H7 (cell line): ENCODE measurements around the gene EXD3. TPM values are rescaled to one million over a fixed set of nuclear protein-coding genes. Genes with fewer than 3 reads are reported as not detected.

Experiments
- DNase-seq: peaks from one replicate; pipeline ENCODE4 v3.0.0; 2012
- H3K27me3 ChIP-seq: 2 replicates; pipeline ENCODE4 v1.6.0; 2011; ENCODE audit warnings: mild to moderate bottlenecking, low read length; ENCODE audit not compliant: control insufficient read depth, insufficient read depth
- H3K36me3 ChIP-seq: replicated peaks from 2 replicates; pipeline ENCODE4 v1.5.1; 2011; ENCODE audit warnings: low read length; ENCODE audit not compliant: control insufficient read depth, insufficient read depth
- H3K4me3 ChIP-seq: 2 replicates; pipeline ENCODE4 v1.5.1; 2011; ENCODE audit warnings: low read depth, mild to moderate bottlenecking, control low read depth, low read length, moderate library complexity; ENCODE audit not compliant: insufficient read depth
- total RNA-seq: library from RNA; depleted of rRNA; stranded (reverse); fragments of >200 nt; shearing (Covaris generic); gene quantifications from 2 replicates; pipeline ENCODE4 v1.2.3, GENCODE V29; 2014

Gene EXD3
- total RNA-seq, 1 experiment from 2014 or later, result 7.0 TPM

DNA sequence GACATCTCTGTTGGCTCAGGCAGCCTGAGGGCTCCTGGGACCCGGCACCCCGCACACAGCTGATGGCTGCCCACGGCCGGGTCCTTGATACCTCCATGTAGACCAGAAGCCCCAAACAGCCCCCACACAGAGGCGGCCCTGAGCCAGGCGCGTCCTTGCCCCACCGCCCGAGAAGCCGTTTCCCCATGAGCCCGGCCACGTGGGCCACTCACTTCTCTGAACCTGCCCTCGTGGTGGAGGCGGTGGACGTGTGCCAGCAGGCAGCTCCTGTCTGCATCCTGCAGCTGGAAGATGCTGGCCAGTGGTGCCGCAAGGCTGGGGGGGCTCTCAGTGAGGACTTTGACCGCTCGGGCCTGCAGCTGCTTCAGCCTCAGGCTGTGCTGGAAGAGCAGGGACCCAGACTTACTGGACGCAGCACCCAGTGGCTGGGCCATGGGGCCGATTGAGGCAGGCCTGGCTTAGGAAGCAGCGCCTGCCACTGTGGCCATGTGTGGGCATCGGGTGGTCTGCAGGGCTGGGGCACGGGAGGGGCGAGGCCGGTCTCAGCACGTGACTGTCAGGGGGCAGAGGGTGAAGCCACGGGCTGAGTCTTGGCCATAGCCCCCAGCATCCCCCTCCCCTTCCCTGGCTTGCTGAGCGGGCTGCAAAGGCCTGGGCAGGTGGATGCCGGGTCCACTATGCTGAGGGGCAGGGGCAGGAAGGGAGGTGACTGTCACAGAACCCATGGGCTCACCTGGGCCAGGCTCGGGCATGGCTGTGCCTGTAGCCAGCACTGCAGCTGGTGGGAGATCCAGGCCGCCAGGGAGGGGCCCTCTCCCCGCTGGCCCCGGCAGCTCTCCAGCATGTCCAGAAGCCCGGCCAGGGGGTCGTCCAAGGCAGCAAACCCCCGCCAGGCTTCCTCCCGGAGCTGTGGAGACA is 50.0 kb downstream of the EXD3 start:
- no peak overlapping the region for H3K4me3 ChIP-seq
- H3K36me3 ChIP-seq, result no peaks in the 10 kb centered on the region; the same call in 1 of the 2 replicates
- no peaks in the 10 kb centered on the region for H3K27me3 ChIP-seq
- no peak for DNase-seq

DNA sequence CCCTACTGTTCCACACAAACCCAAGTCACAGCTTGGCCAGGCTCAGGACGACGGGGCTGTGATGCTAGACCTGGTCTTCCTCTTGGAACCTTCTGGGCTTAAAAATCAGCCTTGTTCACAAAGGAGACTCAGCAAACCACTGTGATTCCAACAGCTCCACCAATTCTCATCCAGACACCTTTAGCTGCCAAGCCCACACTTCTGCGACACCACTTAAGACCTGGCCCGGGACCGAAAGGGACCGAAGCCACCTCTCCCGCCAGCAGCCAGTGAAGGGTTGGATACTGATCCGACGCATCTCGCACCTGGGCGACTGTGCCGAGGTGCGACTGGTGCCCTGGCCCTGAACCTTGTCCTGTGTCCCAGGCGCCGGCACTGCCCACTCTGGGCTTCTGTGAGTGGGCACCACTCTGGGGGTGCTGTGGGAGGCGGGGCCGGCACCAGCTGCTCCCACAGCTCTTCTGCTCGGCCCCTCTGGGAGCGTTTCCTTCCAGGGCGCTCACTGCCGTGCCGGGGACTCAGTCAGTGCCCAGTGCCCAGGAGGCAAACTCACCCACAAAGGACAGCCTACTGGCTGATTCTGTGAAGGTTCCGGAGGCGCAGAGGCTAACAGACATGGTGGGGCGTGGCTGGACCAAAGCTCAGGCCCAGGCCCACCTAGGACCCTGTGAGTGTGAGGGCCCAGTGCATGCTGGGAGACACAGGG is 50.9 kb downstream of the EXD3 start:
- H3K27me3 ChIP-seq, result no peaks in the 10 kb centered on the region
- no peak overlapping the region for H3K4me3 ChIP-seq
- H3K36me3 ChIP-seq, result no peaks in the 10 kb centered on the region; the same call in 1 of the 2 replicates
- no peak for DNase-seq

DNA sequence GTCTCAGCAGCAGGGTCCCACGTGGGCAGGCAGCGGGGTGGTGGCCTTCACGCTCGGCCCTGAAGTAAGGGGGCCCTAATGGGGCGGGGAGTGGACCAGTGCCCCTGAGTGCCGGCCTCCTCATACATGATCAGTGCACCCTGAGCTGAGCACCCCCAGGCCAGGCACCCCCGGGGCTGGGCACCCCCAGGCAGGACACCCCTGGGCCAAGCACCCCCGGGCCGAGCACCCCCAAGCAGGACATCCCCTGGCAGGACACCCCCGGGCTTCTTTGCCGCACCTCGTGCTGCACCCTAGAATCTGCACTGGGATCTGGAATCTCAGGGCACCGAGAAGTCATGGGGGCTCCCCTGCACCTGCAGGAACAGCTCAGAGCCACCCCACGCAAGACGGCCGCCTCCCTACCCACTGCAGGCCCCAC is 51.4 kb downstream of the EXD3 start:
- no peaks in the 10 kb centered on the region for H3K27me3 ChIP-seq
- no peak for DNase-seq
- no peak overlapping the region for H3K4me3 ChIP-seq
- no peaks in the 10 kb centered on the region; the same call in 1 of the 2 replicates for H3K36me3 ChIP-seq

DNA sequence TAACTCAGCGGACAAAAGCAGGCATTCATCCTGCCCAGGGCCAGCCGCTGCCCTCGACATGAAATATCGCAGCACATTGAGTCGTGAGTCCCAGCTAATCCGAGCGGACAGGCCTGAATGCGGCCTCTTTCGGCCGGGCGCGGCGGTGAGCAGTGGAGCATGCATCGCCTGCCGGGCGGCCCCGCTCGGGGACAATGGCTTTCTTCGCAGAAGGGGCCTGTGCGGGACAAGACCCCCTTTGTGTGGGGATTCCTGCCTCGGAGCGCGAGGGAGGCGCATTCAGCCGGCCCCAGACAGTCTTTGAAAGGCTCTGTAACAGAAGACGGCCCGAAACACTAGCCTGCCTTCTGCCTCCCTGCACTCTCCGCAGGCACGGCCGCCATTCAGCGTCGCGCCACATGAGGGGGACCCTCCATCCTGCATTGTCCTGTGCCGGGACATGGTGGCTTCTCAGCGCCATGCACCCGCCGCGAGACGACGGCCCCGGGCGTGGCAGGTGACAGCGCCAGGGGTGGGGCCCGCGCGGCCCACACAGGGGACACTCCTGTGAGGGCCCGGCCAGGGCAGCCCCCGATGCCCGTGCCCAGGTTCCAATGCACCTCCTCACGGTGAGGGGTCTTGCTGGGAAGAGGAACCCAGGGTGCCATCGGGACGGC is 52.0 kb downstream of the EXD3 start:
- DNase-seq, result no peak
- H3K36me3 ChIP-seq, result no peaks in the 10 kb centered on the region; the same call in 1 of the 2 replicates
- no peaks in the 10 kb centered on the region for H3K27me3 ChIP-seq
- no peak overlapping the region for H3K4me3 ChIP-seq

DNA sequence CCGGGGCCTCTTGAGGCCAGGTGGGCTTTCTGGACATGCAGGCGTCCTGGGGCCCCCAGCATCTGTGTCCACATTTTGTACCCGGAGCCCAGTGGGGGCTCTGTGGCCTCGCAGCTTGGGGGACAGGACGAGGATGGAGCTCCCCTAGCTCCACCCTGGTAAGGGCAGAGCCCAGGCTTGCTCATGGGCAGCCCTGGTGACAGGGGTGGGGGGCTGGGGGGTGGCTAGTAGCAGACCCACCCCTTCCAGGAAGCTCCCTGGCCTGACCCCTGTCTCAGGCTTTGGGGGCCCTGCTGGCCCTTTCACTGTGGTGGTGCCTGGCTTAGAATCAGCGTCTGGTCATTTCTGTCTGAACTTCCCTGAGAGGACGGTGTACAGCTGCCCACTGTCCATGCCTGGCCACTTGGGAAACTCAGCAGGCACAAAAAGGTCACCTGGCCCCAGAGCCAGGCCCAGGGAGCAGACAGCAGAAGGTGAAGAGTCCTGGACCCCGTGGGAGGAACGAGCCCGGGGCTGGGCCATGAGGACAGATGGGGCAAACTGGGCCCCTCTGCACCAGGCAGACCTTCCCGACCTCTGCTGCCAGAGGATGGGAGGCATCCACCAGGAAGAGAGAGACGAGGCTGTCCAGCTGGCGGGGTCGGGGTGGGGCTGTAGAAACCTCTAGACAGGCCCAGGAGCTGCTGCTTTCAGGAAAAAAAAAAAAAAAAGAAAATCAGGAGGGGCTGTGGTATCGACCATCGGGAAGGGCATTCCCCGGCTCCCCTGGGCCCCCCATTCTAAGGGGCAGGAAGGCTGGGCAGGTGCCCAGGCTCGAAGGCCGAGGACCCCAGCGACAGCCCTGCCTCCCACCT is 52.8 kb downstream of the EXD3 start:
- H3K27me3 ChIP-seq, result no peaks in the 10 kb centered on the region
- no peak for DNase-seq
- H3K4me3 ChIP-seq, result no peak overlapping the region
- no peaks in the 10 kb centered on the region; the same call in 1 of the 2 replicates for H3K36me3 ChIP-seq

DNA sequence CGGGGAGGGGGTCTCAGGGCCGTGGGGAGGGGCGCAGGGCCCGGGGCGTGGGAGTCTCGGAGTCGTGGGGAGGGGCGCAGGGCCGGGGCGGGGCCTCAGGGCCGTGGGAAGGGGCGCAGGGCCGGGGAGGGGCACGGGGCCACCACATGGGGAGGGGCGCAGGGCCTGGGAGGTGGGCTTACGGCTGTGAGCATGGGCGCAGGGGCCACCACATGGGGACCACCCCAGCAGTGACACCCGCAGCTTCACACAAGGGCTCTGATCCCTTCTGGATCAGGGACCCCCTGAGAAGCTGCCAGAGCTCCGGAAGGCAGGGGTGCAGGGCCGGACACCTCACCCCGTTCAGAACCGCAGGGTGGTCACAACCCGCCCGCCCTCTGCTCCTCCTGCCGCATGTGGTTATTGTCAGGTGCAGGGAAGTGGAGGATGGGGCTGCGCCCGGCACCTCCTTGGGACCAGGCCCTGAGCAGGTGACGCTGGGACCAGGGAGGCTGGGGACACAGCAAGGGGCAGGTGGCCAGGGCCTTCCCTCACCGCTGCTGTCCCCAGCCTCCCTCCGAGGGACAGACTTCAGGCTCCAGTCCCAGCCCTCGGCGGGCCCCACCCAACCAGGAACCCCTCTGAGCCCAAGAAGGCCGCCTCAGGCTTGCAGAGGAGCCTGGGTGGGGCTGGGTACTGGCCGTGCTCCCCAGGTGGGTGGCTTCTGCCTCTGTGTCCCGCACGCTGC is 53.7 kb downstream of the EXD3 start:
- DNase-seq, result no peak
- no peak overlapping the region for H3K4me3 ChIP-seq
- no peaks in the 10 kb centered on the region; the same call in 1 of the 2 replicates for H3K36me3 ChIP-seq
- H3K27me3 ChIP-seq, result no peaks in the 10 kb centered on the region

DNA sequence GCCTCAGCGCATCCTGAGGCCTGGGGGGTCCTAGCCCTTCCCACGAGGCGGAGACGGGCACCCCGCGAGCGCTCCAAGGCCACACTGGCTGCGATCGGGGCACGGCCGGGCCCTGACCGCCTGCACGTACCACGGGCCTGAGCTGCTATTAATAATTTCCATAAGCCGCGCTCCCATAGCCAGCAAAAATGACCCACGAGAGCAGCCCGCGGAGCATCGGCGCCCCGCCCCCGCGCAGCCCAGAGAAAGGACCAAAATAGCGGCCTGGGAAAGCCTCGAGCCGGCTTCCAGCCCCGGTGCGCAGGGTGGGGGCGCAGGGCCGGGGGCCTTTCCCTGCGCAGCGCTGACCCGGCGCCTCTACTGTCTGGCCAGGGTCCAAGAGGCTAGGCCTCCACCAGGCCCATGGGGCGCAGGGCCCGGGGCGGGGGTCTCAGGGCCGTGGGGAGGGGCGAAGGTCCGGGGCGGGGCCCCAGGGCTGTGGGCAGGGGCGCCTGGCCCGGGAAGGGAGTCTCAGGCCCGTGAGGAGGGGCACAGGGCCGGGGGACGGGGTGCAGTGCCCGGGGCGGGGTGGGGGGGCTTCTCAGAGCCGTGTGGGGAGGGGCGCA is 54.4 kb downstream of the EXD3 start:
- no peak overlapping the region for H3K4me3 ChIP-seq
- H3K36me3 ChIP-seq, result no peaks in the 10 kb centered on the region; the same call in 1 of the 2 replicates
- no peak for DNase-seq
- no peaks in the 10 kb centered on the region for H3K27me3 ChIP-seq

DNA sequence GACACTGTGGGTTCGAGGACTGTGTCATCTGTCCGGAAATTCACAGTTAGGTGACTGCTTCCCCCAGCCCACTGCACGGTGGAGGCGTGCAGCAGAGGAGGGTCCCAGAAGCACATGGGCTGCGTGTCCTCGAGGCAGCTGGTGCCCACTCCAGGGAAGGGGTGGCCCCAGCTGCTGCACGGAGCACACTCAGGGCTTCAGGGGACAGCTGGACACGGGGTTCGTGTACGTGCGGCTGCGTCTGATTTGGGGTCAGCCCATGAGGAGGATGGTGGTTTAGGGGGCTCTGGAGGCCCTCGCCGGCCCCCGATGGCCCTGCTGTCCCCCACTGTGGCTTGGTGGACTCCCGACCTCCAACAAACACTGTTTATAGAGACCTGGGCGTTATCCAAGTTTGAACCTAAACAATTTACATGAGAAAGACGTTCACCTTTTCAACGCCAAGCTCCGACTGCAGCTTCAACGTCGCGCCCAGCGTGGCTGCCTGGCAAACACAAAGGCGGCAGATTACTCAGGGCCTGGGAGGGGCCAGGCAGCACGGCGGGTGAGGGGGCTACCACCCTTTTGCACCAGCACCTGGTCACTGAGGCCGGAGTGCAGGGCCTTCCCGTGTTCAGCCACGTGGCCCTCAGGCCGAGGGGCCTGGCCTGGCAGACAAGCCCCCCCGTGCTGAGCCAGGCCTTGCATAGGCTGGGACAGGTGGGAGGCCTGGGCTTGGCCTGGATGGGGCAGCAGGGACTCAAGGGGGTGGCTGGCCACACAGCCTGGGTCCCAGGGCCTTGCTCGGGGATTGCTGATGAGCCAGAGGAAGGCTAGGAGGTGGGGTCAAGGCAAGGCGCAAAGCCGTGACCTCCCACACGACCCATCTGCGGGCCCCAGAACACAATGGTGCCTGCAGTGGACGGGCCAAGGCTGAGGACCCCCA is 55.2 kb downstream of the EXD3 start:
- no peaks in the 10 kb centered on the region for H3K27me3 ChIP-seq
- no peak for DNase-seq
- H3K4me3 ChIP-seq, result no peak overlapping the region
- no peaks in the 10 kb centered on the region for H3K36me3 ChIP-seq

DNA sequence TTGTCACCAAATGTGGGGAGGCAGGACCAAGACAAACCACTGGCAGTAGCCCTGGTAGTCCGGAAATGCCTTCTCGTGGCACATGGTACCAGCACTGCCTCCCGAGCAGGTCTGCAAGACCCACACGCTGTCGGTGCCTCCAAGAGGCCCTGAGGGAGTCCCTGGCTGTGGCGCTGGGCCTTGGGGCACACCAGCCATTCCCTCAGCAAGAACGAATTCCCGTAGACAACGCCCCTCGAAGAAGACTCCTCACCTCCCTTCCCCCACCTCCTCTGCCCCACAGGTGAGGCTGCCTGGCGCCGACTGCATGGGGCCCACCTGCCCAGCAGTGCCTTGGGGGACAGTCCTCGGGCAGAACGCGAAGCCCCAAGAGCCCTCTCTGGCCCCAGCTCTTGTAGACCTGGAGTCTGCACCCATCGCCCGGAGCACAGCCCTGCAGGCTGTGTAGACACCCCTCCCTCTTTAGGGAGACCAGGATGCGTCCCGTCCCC is 56.0 kb downstream of the EXD3 start:
- Histone ChIP-seq H3K36me3 (no peaks in the 10 kb centered on the region), H3K27me3 (no peaks in the 10 kb centered on the region), H3K4me3 (no peak overlapping the region)
- DNase-seq, result no peak

DNA sequence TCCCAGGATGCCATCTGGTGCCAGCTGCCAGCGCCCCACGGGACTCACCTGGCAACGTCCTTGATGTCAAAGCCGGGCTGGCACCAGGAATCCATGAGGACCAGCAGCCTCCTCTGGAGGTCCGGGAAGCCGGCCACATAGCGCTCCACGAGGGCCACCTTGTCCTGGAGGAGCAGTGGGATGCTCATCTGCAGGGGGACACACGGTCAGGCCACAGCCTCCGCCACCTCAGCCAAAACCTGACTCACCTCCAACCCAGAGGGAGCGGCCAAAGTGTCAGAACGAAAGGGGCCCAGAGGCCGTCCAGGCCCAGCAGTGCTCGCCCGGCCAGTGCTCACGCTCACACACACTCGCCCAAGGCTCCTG is 56.5 kb downstream of the EXD3 start:
- Histone ChIP-seq H3K36me3 (no peaks in the 10 kb centered on the region), H3K4me3 (no peak overlapping the region), H3K27me3 (no peaks in the 10 kb centered on the region)
- DNase-seq, result no peak

DNA sequence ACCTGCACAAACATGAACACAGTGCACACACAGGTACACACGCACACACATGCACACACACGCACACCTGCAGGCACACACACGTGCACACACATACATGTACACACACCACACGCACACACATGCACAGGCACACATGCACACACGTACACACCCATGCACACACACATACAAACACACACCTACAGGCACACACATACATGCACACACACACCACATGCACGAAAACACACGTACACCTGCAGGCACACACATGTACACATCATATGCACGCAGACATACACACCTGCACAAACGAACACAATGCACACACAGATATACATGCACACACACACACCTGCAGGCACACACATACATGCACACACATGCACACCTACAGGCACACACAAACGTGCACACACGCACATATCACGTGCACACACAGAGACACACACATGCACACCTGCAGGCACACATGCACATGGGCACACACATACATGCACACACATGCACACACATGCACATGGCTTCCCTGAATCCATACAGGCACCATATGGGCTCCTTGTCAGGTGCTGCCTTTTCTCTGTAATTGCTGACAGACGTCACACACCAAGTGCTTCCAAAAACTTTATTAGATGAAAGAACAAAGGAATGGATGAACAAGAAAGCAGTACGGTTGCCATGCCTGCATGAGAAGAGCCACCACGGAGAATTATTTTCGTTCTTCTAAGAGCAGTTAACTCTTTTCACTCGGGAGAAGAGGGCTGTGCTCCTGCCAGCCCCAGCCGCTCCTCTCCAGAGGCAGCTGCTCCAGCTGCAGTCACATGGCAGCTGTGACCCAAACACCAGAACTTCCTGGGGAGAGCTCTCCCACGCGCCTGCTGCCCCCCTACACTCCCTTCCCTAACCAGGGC is 57.2 kb downstream of the EXD3 start:
- Histone ChIP-seq H3K27me3 (no peaks in the 10 kb centered on the region), H3K36me3 (no peaks in the 10 kb centered on the region), H3K4me3 (no peak overlapping the region)
- peak; percentile 12 for DNase-seq
